ENCODE measurements around the gene ZBTB24.

ZBTB24 gene

GRCh38 chr6:109429496-109429895 is 53.5 kb downstream of the ZBTB24 start:
- ATAC-seq (ENCODE audit: insufficient read depth, low read depth) (no peak), DNase-seq (no peak)
- no peak overlapping the region for H3K4me3 ChIP-seq (ENCODE audit: low read depth in 1 of 2, low read length in 2 of 2)
- no peaks in the 10 kb centered on the region for H3K79me2 ChIP-seq (ENCODE audit: insufficient read depth, low read length)
- no peaks in the 10 kb centered on the region for H3K36me3 ChIP-seq (ENCODE audit: insufficient read depth, low read length)
- H3K27me3 ChIP-seq (ENCODE audit: insufficient read depth, low read length, poor library complexity), result no peaks in the 10 kb centered on the region
- no peaks in the 10 kb centered on the region for H3K9me3 ChIP-seq (ENCODE audit: insufficient read depth, low read length, severe bottlenecking)
- H3K4me1 ChIP-seq (ENCODE audit: insufficient read depth, low read length), result no peaks in the 10 kb centered on the region
- no peak overlapping the region for H3K27ac ChIP-seq (ENCODE audit: low read length)
- H3K4me2 ChIP-seq (ENCODE audit: insufficient read depth, low read length), result no peak overlapping the region
- H4K20me1 ChIP-seq (ENCODE audit: insufficient read depth, low read length), result no peaks in the 10 kb centered on the region
- TF ChIP-seq CTCF (IDR thresholded peaks at IDR 0.05; ENCODE audit: borderline replicate concordance, extremely low read depth, low read length, poor library complexity, severe bottlenecking), result no peak
- no peak for TF ChIP-seq EZH2 (IDR thresholded peaks at IDR 0.05; ENCODE audit: borderline replicate concordance, low read depth, low read length, severe bottlenecking)
- no peak overlapping the region for H2AFZ ChIP-seq (ENCODE audit: low read depth, low read length)
- no peak overlapping the region for H3K9ac ChIP-seq (ENCODE audit: low read depth, low read length)

DNA sequence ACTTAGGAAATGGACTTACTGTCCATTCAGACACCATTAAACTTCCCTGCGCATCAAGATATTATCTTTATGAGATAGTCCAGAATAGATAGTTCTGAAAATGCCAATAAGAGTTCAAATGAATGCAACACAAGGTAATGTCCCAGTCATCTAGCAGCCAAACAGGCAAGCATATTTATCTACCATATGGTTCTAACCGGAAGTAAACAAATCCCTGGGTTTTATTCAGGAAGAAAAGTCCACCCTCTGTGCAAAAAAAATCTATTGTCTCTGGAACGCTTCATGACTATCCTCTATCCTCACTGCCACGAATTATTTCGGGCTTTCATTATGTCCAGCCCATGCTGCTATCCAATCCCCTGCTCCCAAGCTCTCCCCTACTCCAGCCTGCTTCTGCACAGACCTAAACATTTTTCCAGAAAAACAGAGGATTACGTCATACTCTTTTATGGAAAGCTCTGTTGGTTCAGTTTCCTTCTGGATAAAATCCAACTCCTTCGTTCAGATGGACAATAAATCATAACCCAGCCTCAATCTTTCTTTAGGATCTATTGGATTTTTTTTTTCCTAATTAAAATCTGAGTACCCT is 54.0 kb downstream of the ZBTB24 start:
- no peaks in the 10 kb centered on the region for H4K20me1 ChIP-seq (ENCODE audit: insufficient read depth, low read length)
- no peaks in the 10 kb centered on the region for H3K9me3 ChIP-seq (ENCODE audit: insufficient read depth, low read length, severe bottlenecking)
- ATAC-seq (ENCODE audit: insufficient read depth, low read depth) (no peak), DNase-seq (no peak)
- H3K4me2 ChIP-seq (ENCODE audit: insufficient read depth, low read length), result no peak overlapping the region
- H3K4me3 ChIP-seq (ENCODE audit: low read depth in 1 of 2, low read length in 2 of 2), result no peak overlapping the region
- no peaks in the 10 kb centered on the region for H3K4me1 ChIP-seq (ENCODE audit: insufficient read depth, low read length)
- H3K27ac ChIP-seq (ENCODE audit: low read length), result no peak overlapping the region
- no peaks in the 10 kb centered on the region for H3K36me3 ChIP-seq (ENCODE audit: insufficient read depth, low read length)
- H3K27me3 ChIP-seq (ENCODE audit: insufficient read depth, low read length, poor library complexity), result no peaks in the 10 kb centered on the region
- TF ChIP-seq CTCF (IDR thresholded peaks at IDR 0.05; ENCODE audit: borderline replicate concordance, extremely low read depth, low read length, poor library complexity, severe bottlenecking) (no peak), EZH2 (IDR thresholded peaks at IDR 0.05; ENCODE audit: borderline replicate concordance, low read depth, low read length, severe bottlenecking) (no peak)
- no peak overlapping the region for H3K9ac ChIP-seq (ENCODE audit: low read depth, low read length)
- no peak overlapping the region for H2AFZ ChIP-seq (ENCODE audit: low read depth, low read length)
- no peaks in the 10 kb centered on the region for H3K79me2 ChIP-seq (ENCODE audit: insufficient read depth, low read length)

DNA sequence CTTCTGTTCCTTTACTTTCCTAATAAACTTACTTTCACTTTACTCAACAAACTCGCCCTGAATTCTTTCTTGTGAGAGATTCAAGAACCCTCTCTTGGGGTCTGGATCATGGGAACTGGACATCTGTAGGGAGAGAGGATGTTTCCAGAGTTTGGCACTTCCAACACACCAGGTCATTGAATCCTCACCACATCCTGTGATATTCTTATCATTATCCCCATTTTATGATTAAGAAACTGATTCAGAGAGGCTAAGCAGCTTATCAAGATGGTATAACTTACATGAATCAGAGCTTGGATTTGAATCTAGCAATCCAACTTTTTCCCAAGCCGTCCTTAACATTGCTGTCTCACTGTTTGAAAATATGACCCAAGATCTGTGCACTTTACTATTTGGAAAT is 58.1 kb downstream of the ZBTB24 start:
- H4K20me1 ChIP-seq (ENCODE audit: insufficient read depth, low read length), result no peaks in the 10 kb centered on the region
- H2AFZ ChIP-seq (ENCODE audit: low read depth, low read length), result no peak overlapping the region
- no peak for TF ChIP-seq EZH2 (IDR thresholded peaks at IDR 0.05; ENCODE audit: borderline replicate concordance, low read depth, low read length, severe bottlenecking)
- TF ChIP-seq CTCF (IDR thresholded peaks at IDR 0.05; ENCODE audit: borderline replicate concordance, extremely low read depth, low read length, poor library complexity, severe bottlenecking), result no peak
- ATAC-seq (ENCODE audit: insufficient read depth, low read depth) (no peak), DNase-seq (no peak)
- H3K79me2 ChIP-seq (ENCODE audit: insufficient read depth, low read length), result no peaks in the 10 kb centered on the region
- no peaks in the 10 kb centered on the region for H3K36me3 ChIP-seq (ENCODE audit: insufficient read depth, low read length)
- no peaks in the 10 kb centered on the region for H3K9me3 ChIP-seq (ENCODE audit: insufficient read depth, low read length, severe bottlenecking)
- H3K27me3 ChIP-seq (ENCODE audit: insufficient read depth, low read length, poor library complexity), result no peaks in the 10 kb centered on the region
- H3K9ac ChIP-seq (ENCODE audit: low read depth, low read length), result no peak overlapping the region
- no peak overlapping the region for H3K4me3 ChIP-seq (ENCODE audit: low read depth in 1 of 2, low read length in 2 of 2)
- no peaks in the 10 kb centered on the region for H3K4me1 ChIP-seq (ENCODE audit: insufficient read depth, low read length)
- no peak overlapping the region for H3K27ac ChIP-seq (ENCODE audit: low read length)
- H3K4me2 ChIP-seq (ENCODE audit: insufficient read depth, low read length), result no peak overlapping the region

DNA sequence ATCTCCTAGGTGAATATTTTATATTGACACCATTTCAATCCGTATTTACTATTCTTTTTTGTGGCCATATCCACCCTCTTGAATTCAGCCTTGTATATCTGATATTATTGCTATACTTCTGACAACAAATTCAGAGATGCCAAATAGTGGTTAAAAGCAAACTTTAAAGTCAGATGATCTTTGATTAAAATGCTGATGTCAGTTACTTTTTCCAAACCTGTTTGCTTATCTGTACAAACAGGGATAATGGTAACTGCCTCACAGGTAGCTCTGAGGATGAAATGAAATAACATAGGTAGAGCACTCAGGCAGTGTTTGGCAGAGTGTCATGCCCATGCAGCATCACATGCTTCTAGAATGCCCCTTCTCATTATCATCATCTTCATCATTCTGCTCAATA is 61.8 kb downstream of the ZBTB24 start:
- H3K4me2 ChIP-seq (ENCODE audit: insufficient read depth, low read length), result no peak overlapping the region
- no peak overlapping the region for H2AFZ ChIP-seq (ENCODE audit: low read depth, low read length)
- no peaks in the 10 kb centered on the region for H3K9me3 ChIP-seq (ENCODE audit: insufficient read depth, low read length, severe bottlenecking)
- H3K4me1 ChIP-seq (ENCODE audit: insufficient read depth, low read length), result no peaks in the 10 kb centered on the region
- ATAC-seq (ENCODE audit: insufficient read depth, low read depth) (no peak), DNase-seq (no peak)
- H3K36me3 ChIP-seq (ENCODE audit: insufficient read depth, low read length), result no peaks in the 10 kb centered on the region
- no peaks in the 10 kb centered on the region for H3K79me2 ChIP-seq (ENCODE audit: insufficient read depth, low read length)
- no peak overlapping the region for H3K9ac ChIP-seq (ENCODE audit: low read depth, low read length)
- no peak overlapping the region for H3K27ac ChIP-seq (ENCODE audit: low read length)
- no peak for TF ChIP-seq CTCF (IDR thresholded peaks at IDR 0.05; ENCODE audit: borderline replicate concordance, extremely low read depth, low read length, poor library complexity, severe bottlenecking)
- no peak for TF ChIP-seq EZH2 (IDR thresholded peaks at IDR 0.05; ENCODE audit: borderline replicate concordance, low read depth, low read length, severe bottlenecking)
- H4K20me1 ChIP-seq (ENCODE audit: insufficient read depth, low read length), result no peaks in the 10 kb centered on the region
- H3K27me3 ChIP-seq (ENCODE audit: insufficient read depth, low read length, poor library complexity), result no peaks in the 10 kb centered on the region
- H3K4me3 ChIP-seq (ENCODE audit: low read depth in 1 of 2, low read length in 2 of 2), result no peak overlapping the region
